Neural cell (in vitro differentiated cells): Measurements from ENCODE around the gene PIP5K1B. TPM values are rescaled to one million over a fixed set of nuclear protein-coding genes. Genes with fewer than 3 reads are reported as not detected.

ENCODE experiments used
- H2AFZ ChIP-seq: fragments of 200-600, 300-800 bp; sonication (generic), shearing (Covaris generic); 2 replicates; pipeline ENCODE4 v1.6.0; 2014; ENCODE audit warnings: low read depth, mild to moderate bottlenecking, antibody characterized with exemption, low read length, moderate library complexity
- H3F3A ChIP-seq: fragments of 200-600 bp; shearing (Covaris generic); 2 replicates; pipeline ENCODE4 v1.6.1; 2016; ENCODE audit warnings: mild to moderate bottlenecking, moderate library complexity, mixed read lengths, antibody characterized with exemption, low read length; ENCODE audit not compliant: insufficient read depth, poor library complexity, severe bottlenecking
- H3K27ac ChIP-seq: fragments of 200-600, 300-800 bp; sonication (generic), shearing (Covaris generic); 2 replicates; pipeline ENCODE4 v1.5.1; 2014; ENCODE audit warnings: mild to moderate bottlenecking, low read length, moderate library complexity
- H3K27me3 ChIP-seq: fragments of 300-800, 200-600 bp; sonication (generic), shearing (Covaris generic); 2 replicates; pipeline ENCODE4 v1.6.0; 2014; ENCODE audit warnings: mild to moderate bottlenecking, low read depth, low read length, moderate library complexity; ENCODE audit not compliant: insufficient read depth
- H3K36me3 ChIP-seq: fragments of 300-800, 200-600 bp; sonication (generic), shearing (Covaris generic); 2 replicates; pipeline ENCODE4 v1.5.1; 2014; ENCODE audit warnings: mild to moderate bottlenecking, antibody characterized with exemption, low read length, moderate library complexity; ENCODE audit not compliant: insufficient read depth
- H3K4me2 ChIP-seq: fragments of 300-800, 200-600 bp; sonication (generic), shearing (Covaris generic); 2 replicates; pipeline ENCODE4 v1.6.0; 2014; ENCODE audit warnings: mild to moderate bottlenecking, low read length
- H3K4me3 ChIP-seq: fragments of 300-800, 200-600 bp; sonication (generic), shearing (Covaris generic); 2 replicates; pipeline ENCODE4 v1.5.1; 2014; ENCODE audit warnings: mild to moderate bottlenecking, low read length, moderate library complexity
- H3K79me2 ChIP-seq: fragments of 200-600 bp; shearing (Covaris generic); replicated peaks from 2 replicates; pipeline ENCODE4 v1.6.0; 2014; ENCODE audit warnings: mild to moderate bottlenecking, low read length, moderate library complexity; ENCODE audit not compliant: insufficient read depth
- H3K9ac ChIP-seq: fragments of 300-800, 200-600 bp; sonication (generic), shearing (Covaris generic); 2 replicates; pipeline ENCODE4 v1.6.1; 2016; ENCODE audit warnings: mild to moderate bottlenecking, low read length, mixed read lengths
- H3K9me2 ChIP-seq: fragments of 200-600 bp; shearing (Covaris generic); 2 replicates; pipeline ENCODE4 v1.6.1; 2016; ENCODE audit warnings: mild to moderate bottlenecking, low read length, mixed read lengths; ENCODE audit not compliant: insufficient read depth
- H3K9me3 ChIP-seq: fragments of 200-600, 300-800 bp; sonication (generic), shearing (Covaris generic); 2 replicates; pipeline ENCODE4 v1.6.1; 2016; ENCODE audit warnings: mild to moderate bottlenecking, mixed run types, low read length, moderate library complexity, mixed read lengths
- H4K20me1 ChIP-seq: fragments of 200-600 bp; shearing (Covaris generic); 2 replicates; pipeline ENCODE4 v1.6.1; 2016; ENCODE audit warnings: mild to moderate bottlenecking, mixed run types; ENCODE audit not compliant: insufficient read depth
- EP300 ChIP-seq: fragments of 450-650 bp; conservative IDR thresholded peaks from 2 replicates; pipeline ENCODE4 v1.6.1; 2014; ENCODE audit warnings: antibody characterized with exemption, mild to moderate bottlenecking, moderate library complexity; ENCODE audit not compliant: poor library complexity, severe bottlenecking
- EZH2 ChIP-seq: fragments of 200-600, 300-800 bp; shearing (Covaris generic), sonication (generic); IDR thresholded peaks from 2 replicates; pipeline ENCODE4 v1.6.1; 2014; ENCODE audit warnings: antibody characterized with exemption, low read length, borderline replicate concordance, mild to moderate bottlenecking; ENCODE audit not compliant: insufficient read depth, poor library complexity, severe bottlenecking
- MXI1 ChIP-seq: fragments of 450-650 bp; conservative IDR thresholded peaks from 2 replicates; pipeline ENCODE4 v1.6.1; 2014; ENCODE audit warnings: antibody characterized with exemption, mild to moderate bottlenecking; ENCODE audit not compliant: poor library complexity, severe bottlenecking
- POLR2AphosphoS5 ChIP-seq: IDR thresholded peaks from 2 replicates; pipeline ENCODE4 v1.6.1; 2012
- RAD21 ChIP-seq: fragments of 450-650 bp; conservative IDR thresholded peaks from 2 replicates; pipeline ENCODE4 v1.6.1; 2014; ENCODE audit warnings: antibody characterized with exemption, mild to moderate bottlenecking, moderate library complexity
- SMC3 ChIP-seq: fragments of 450-650 bp; conservative IDR thresholded peaks from 2 replicates; pipeline ENCODE4 v1.6.1; 2014; ENCODE audit warnings: antibody characterized with exemption, mild to moderate bottlenecking, moderate library complexity; ENCODE audit not compliant: poor library complexity
- TAF1 ChIP-seq: IDR thresholded peaks from 2 replicates; pipeline ENCODE4 v1.6.1; 2012; ENCODE audit warnings: low read depth
- polyA plus RNA-seq: library from polyadenylated mRNA; depleted of rRNA; stranded (reverse); fragments of >200 nt; gene quantifications from 2 replicates; pipeline ENCODE4 v1.2.3, GENCODE V29; 2014
- TF ChIP-seq, protein P1 (sequence below): fragments of 450-650 bp; IDR thresholded peaks from 2 replicates; pipeline ENCODE4 v1.5.1; 2014; ENCODE audit warnings: antibody characterized with exemption, mild to moderate bottlenecking, moderate library complexity; ENCODE audit not compliant: poor library complexity, severe bottlenecking
- TF ChIP-seq, protein P2 (sequence below): IDR thresholded peaks from 2 replicates; pipeline ENCODE4 v1.6.1; 2012; ENCODE audit warnings: borderline replicate concordance

PIP5K1B gene
- polyA plus RNA-seq, 1 donor from 2014 or later = 1.5 TPM

DNA sequence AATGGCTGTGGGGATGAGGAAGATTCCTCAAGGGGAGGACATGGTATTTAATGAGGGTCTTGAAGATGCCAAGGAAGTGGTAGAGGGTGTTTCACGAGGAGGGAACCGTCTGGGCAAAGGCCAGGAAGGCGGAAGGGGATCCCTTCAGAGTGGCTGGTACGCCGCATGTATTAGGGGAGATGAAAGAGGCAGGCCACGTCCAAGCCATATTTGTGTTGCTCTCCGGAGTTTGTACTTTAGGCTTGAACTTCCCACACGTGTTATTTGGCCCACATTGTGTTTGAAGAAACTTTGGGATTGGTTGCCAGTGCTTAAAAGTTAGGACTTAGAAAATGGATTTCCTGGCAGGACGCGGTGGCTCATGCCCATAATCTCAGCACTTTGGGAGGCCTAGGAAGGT lies 331.8 kb downstream of the PIP5K1B start:
- Histone ChIP-seq H3K9me3 (peaks cover 3% of the 10 kb centered on the region), H2AFZ (no peak overlapping the region), H3K9me2 (no peaks in the 10 kb centered on the region), H3K27me3 (no peaks in the 10 kb centered on the region), H3K9ac (no peak overlapping the region), H3K27ac (no peak overlapping the region), H3K4me2 (peak overlapping the region; percentile 88), H3F3A (no peaks in the 10 kb centered on the region), H4K20me1 (no peaks in the 10 kb centered on the region), H3K79me2 (no peaks in the 10 kb centered on the region), H3K36me3 (no peaks in the 10 kb centered on the region), H3K4me3 (peak overlapping the region; percentile 76)
- no peak for TF ChIP-seq EP300
- TF ChIP-seq SMC3 = no peak
- no peak for TF ChIP-seq EZH2

DNA sequence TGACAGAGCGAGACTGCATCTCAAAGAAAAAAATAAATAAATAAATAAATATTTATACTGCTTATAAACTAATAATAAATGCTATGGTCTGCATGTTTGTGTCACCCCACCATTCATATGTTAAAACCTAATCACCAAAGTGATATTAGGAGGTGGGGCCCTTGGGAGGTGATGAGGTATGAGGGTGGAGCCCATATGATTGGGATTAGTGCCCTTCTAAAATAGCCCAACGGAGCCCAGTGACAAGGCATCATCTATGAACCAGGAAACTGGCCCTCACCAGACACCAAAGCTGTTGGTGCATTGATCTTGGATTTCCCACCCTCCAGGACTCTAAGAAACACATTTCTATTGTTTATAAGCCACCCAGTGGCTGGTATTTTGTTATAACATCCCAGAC lies 335.6 kb downstream of the PIP5K1B start:
- Histone ChIP-seq H2AFZ (no peak overlapping the region), H3K27ac (no peak overlapping the region)

More for the DNA sequence above, 335.6 kb downstream of the PIP5K1B start:
- no peaks in the 10 kb centered on the region for H3K79me2 ChIP-seq
- H3K27me3 ChIP-seq = no peaks in the 10 kb centered on the region
- H3K9me3 ChIP-seq = peaks cover 3% of the 10 kb centered on the region
- H3K9me2 ChIP-seq = no peaks in the 10 kb centered on the region
- no peak overlapping the region for H3K9ac ChIP-seq
- H4K20me1 ChIP-seq = no peaks in the 10 kb centered on the region
- H3K36me3 ChIP-seq = no peaks in the 10 kb centered on the region
- H3K4me2 ChIP-seq = no peak overlapping the region
- H3F3A ChIP-seq = no peaks in the 10 kb centered on the region
- TF ChIP-seq TAF1 (no peak), POLR2AphosphoS5 (no peak), RAD21 (no peak), MXI1 (no peak), EP300 (no peak), EZH2 (no peak), SMC3 (no peak)
- TF ChIP-seq, protein P1, sequence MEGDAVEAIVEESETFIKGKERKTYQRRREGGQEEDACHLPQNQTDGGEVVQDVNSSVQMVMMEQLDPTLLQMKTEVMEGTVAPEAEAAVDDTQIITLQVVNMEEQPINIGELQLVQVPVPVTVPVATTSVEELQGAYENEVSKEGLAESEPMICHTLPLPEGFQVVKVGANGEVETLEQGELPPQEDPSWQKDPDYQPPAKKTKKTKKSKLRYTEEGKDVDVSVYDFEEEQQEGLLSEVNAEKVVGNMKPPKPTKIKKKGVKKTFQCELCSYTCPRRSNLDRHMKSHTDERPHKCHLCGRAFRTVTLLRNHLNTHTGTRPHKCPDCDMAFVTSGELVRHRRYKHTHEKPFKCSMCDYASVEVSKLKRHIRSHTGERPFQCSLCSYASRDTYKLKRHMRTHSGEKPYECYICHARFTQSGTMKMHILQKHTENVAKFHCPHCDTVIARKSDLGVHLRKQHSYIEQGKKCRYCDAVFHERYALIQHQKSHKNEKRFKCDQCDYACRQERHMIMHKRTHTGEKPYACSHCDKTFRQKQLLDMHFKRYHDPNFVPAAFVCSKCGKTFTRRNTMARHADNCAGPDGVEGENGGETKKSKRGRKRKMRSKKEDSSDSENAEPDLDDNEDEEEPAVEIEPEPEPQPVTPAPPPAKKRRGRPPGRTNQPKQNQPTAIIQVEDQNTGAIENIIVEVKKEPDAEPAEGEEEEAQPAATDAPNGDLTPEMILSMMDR = no peak
- TF ChIP-seq, protein P2, sequence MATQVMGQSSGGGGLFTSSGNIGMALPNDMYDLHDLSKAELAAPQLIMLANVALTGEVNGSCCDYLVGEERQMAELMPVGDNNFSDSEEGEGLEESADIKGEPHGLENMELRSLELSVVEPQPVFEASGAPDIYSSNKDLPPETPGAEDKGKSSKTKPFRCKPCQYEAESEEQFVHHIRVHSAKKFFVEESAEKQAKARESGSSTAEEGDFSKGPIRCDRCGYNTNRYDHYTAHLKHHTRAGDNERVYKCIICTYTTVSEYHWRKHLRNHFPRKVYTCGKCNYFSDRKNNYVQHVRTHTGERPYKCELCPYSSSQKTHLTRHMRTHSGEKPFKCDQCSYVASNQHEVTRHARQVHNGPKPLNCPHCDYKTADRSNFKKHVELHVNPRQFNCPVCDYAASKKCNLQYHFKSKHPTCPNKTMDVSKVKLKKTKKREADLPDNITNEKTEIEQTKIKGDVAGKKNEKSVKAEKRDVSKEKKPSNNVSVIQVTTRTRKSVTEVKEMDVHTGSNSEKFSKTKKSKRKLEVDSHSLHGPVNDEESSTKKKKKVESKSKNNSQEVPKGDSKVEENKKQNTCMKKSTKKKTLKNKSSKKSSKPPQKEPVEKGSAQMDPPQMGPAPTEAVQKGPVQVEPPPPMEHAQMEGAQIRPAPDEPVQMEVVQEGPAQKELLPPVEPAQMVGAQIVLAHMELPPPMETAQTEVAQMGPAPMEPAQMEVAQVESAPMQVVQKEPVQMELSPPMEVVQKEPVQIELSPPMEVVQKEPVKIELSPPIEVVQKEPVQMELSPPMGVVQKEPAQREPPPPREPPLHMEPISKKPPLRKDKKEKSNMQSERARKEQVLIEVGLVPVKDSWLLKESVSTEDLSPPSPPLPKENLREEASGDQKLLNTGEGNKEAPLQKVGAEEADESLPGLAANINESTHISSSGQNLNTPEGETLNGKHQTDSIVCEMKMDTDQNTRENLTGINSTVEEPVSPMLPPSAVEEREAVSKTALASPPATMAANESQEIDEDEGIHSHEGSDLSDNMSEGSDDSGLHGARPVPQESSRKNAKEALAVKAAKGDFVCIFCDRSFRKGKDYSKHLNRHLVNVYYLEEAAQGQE = no peak
- no peak overlapping the region for H3K4me3 ChIP-seq
